Nephron (organoid): ENCODE data around the gene AGPAT3.
A peak's percentile ranks its signal among the peaks of the same experiment; 100 is the strongest.

ENCODE experiments used
- H3K27ac Mint-ChIP-seq, 3 experiments: 2 replicates each; pipeline ENCODE4 v1.8.0; 2020; ENCODE audit warnings: mixed read lengths in 3 of 3, mild to moderate bottlenecking in 2 of 3, moderate library complexity in 1 of 3
- H3K27me3 Mint-ChIP-seq: 2 replicates; pipeline ENCODE4 v1.8.0; 2021; ENCODE audit warnings: low read depth, mild to moderate bottlenecking, moderate library complexity, mixed read lengths
- H3K36me3 Mint-ChIP-seq: 2 replicates; pipeline ENCODE4 v1.8.0; 2020; ENCODE audit warnings: low read depth, mixed read lengths
- H3K4me1 Mint-ChIP-seq: 2 replicates; pipeline ENCODE4 v1.8.0; 2020; ENCODE audit warnings: mixed read lengths
- H3K4me3 Mint-ChIP-seq, 3 experiments: 2 replicates each; pipeline ENCODE4 v1.8.0; 2020; ENCODE audit warnings: mild to moderate bottlenecking in 3 of 3, mixed read lengths in 3 of 3, moderate library complexity in 2 of 3
- H3K9me3 Mint-ChIP-seq: 2 replicates; pipeline ENCODE4 v1.8.0; 2020; ENCODE audit warnings: mixed read lengths
- TF ChIP-seq, protein P1 (sequence below), 3 experiments: fragments of 200-600 bp; sonication (generic); IDR thresholded peaks; one replicate each; pipeline ENCODE4 v1.5.0; 2021; ENCODE audit warnings: antibody characterized with exemption in 3 of 3; ENCODE audit not compliant: unreplicated experiment in 3 of 3

Gene AGPAT3

DNA sequence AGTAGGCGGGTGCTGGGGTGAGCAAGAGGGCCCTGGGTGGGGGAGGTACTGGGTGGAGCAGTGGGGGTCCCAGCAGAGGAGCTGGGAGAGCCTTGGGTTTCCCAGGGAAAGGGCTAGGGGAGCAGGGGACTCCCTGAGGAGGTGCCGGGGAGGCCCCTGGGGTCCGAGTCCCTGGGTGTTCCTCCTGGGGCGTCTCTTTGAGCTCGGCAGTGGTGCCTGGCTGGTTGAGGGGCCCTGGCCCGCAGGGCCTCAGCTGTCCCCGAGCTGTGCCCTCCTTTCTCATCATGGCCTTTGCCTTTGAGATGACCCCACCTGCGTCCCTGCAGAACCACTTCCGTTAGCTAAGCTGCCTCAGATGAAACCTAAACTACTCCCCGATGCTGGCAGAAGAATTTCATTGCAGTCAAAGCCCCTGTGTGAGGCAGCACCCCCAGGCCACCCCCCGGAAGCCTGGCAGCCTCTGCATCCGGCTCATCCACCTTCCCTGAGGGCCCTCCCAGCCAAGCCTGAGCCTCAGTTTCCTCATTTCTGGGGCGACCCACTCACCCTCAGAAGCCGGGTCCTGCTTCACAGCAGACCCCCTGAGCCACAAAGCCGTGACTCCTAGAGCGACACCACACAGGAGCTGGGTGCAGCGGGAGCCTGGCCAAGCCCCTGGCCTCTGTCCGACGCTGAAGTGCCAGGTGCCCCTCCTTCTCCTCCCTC lies 103.5 kb downstream of the AGPAT3 start:
- peaks cover 22% of the 10 kb centered on the region for H3K4me1 Mint-ChIP-seq
- peaks cover 31% of the 10 kb centered on the region for H3K36me3 Mint-ChIP-seq
- TF ChIP-seq, protein P1, sequence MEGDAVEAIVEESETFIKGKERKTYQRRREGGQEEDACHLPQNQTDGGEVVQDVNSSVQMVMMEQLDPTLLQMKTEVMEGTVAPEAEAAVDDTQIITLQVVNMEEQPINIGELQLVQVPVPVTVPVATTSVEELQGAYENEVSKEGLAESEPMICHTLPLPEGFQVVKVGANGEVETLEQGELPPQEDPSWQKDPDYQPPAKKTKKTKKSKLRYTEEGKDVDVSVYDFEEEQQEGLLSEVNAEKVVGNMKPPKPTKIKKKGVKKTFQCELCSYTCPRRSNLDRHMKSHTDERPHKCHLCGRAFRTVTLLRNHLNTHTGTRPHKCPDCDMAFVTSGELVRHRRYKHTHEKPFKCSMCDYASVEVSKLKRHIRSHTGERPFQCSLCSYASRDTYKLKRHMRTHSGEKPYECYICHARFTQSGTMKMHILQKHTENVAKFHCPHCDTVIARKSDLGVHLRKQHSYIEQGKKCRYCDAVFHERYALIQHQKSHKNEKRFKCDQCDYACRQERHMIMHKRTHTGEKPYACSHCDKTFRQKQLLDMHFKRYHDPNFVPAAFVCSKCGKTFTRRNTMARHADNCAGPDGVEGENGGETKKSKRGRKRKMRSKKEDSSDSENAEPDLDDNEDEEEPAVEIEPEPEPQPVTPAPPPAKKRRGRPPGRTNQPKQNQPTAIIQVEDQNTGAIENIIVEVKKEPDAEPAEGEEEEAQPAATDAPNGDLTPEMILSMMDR (IDR thresholded peaks at IDR 0.05; ENCODE audit: unreplicated experiment in 3 of 3) = no peak
- peaks cover 2% of the 10 kb centered on the region for H3K9me3 Mint-ChIP-seq
- H3K27me3 Mint-ChIP-seq = no peaks in the 10 kb centered on the region
- H3K4me3 Mint-ChIP-seq = no peak overlapping the region
- no peak overlapping the region for H3K27ac Mint-ChIP-seq

DNA sequence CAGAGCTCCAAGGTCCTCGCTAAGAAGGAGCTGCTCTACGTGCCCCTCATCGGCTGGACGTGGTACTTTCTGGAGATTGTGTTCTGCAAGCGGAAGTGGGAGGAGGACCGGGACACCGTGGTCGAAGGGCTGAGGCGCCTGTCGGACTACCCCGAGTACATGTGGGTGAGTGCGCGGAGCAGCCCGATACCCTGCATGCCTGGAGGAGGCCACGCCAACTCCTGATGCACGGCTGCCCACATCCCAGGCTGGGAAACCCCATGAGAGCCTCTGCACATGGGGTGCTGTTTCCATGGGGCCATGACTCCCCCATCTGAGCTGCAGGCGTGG lies 104.1 kb downstream of the AGPAT3 start:
- H3K9me3 Mint-ChIP-seq = no peaks in the 10 kb centered on the region
- no peak overlapping the region for H3K4me3 Mint-ChIP-seq
- TF ChIP-seq, protein P1 (IDR thresholded peaks at IDR 0.05; ENCODE audit: unreplicated experiment in 3 of 3) = no peak
- H3K27ac Mint-ChIP-seq = no peak overlapping the region
- H3K36me3 Mint-ChIP-seq = peaks cover 27% of the 10 kb centered on the region
- peaks cover 24% of the 10 kb centered on the region for H3K4me1 Mint-ChIP-seq
- H3K27me3 Mint-ChIP-seq = no peaks in the 10 kb centered on the region

DNA sequence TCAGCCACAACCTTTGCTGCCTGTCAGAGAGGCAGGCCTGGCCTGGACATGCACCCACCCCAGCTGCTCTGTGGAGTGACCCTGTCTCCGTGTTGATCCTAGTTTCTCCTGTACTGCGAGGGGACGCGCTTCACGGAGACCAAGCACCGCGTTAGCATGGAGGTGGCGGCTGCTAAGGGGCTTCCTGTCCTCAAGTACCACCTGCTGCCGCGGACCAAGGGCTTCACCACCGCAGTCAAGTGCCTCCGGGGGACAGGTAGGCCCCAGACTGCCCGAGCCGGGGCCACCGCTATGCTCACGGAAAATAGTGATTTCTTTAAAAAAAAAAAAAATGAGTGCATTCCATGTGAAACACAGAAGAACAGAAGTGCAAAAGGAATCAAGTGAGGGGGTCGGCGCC lies 105.5 kb downstream of the AGPAT3 start:
- peaks cover 30% of the 10 kb centered on the region for H3K4me1 Mint-ChIP-seq
- TF ChIP-seq, protein P1 (IDR thresholded peaks at IDR 0.05; ENCODE audit: unreplicated experiment in 3 of 3) = no peak
- no peaks in the 10 kb centered on the region for H3K27me3 Mint-ChIP-seq
- no peaks in the 10 kb centered on the region for H3K9me3 Mint-ChIP-seq
- H3K27ac Mint-ChIP-seq = no peak overlapping the region
- H3K4me3 Mint-ChIP-seq = no peak overlapping the region
- H3K36me3 Mint-ChIP-seq = peaks cover 23% of the 10 kb centered on the region

DNA sequence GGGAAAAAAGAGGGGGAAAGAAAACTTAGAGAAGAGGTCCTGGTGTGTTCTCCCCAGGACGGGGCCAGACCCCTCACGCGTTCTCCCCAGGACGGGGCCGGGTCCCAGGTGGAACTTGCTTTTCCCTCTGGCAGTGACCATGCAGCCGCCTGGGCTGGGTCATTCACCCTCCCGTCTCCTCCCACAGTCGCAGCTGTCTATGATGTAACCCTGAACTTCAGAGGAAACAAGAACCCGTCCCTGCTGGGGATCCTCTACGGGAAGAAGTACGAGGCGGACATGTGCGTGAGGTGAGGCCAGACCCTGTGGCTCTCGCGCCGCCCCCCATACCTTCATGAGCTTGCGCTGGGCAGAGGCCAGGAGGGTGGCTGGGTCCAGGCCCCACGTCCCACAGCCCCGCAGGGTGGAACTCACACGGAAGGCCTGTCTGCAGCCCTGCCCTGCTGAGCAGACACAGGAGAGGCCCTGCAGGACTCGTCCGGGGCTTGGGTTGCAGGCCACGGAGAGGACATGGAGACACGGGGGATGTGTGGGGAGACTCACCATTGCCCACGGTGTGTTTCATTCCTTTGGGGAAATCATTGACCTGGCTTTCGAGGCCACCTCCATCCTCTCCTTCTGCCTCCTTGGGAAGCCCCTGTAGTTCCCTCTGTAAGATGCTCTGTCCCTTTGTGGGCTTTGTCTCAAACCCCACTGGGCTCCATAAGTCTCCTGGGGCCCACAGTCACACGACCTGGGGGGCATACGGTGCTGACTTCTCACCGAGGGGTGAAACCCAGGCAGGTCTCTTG lies 106.4 kb downstream of the AGPAT3 start:
- Mint-ChIP-seq H3K36me3 (peaks cover 23% of the 10 kb centered on the region), H3K4me3 (peak overlapping the region in 1 of 3 experiments; percentile 10), H3K27me3 (no peaks in the 10 kb centered on the region), H3K27ac (peak overlapping the region in 1 of 3 experiments; percentile 54), H3K4me1 (peaks cover 30% of the 10 kb centered on the region), H3K9me3 (no peaks in the 10 kb centered on the region)
- TF ChIP-seq, protein P1 (IDR thresholded peaks at IDR 0.05; ENCODE audit: unreplicated experiment in 3 of 3) = no peak

DNA sequence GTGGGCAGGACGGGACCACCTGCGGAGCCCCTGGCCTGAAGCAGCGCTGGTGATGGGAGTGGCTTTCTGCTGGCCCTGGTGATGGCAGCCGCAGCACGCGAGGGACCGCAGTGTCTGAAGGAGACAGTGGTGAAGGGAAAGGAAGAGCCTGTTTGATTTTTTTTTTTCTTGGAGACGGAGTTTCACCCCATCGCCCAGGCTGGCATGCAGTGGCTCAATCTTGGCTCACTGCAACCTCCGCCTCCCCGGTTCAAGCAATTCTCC lies 106.9 kb downstream of the AGPAT3 start:
- H3K36me3 Mint-ChIP-seq = peaks cover 23% of the 10 kb centered on the region
- H3K4me1 Mint-ChIP-seq = peaks cover 30% of the 10 kb centered on the region
- TF ChIP-seq, protein P1 (IDR thresholded peaks at IDR 0.05; ENCODE audit: unreplicated experiment in 3 of 3) = no peak
- H3K27me3 Mint-ChIP-seq = no peaks in the 10 kb centered on the region
- H3K9me3 Mint-ChIP-seq = no peaks in the 10 kb centered on the region
- no peak overlapping the region for H3K27ac Mint-ChIP-seq
- no peak overlapping the region for H3K4me3 Mint-ChIP-seq
